GM12878 (cell line): ENCODE data around the gene CNPY1.

Experiments
- BHLHE40 ChIP-seq, 2 experiments: fragments of 450-650 bp in 1 of 2; IDR thresholded peaks; 2 replicates each; pipeline ENCODE4 v1.6.1; 2011 to 2017; ENCODE audit warnings: low read depth in 2 of 2, borderline replicate concordance in 1 of 2, improper control_type of control experiment in 1 of 2, low read length in 1 of 2, mild to moderate bottlenecking in 1 of 2
- CTCF ChIP-seq, 3 experiments: IDR thresholded peaks in 2 of 3; conservative IDR thresholded peaks in 1 of 3; 2 replicates each; pipeline ENCODE4 v1.5.1; 2011; ENCODE audit warnings: low read depth in 3 of 3, low read length in 3 of 3, mild to moderate bottlenecking in 3 of 3, control low read depth in 2 of 3, moderate library complexity in 2 of 3, inconsistent platforms in 1 of 3, mixed read lengths in 1 of 3; ENCODE audit not compliant: control insufficient read depth in 2 of 3, insufficient read depth in 1 of 3; ENCODE audit errors: extremely low read depth in 1 of 3
- NFXL1 ChIP-seq: fragments of 450-650 bp; IDR thresholded peaks from 2 replicates; pipeline ENCODE4 v1.6.1; 2017; ENCODE audit warnings: antibody characterized with exemption, mild to moderate bottlenecking, borderline replicate concordance
- NR2C2 ChIP-seq: IDR thresholded peaks from 2 replicates; pipeline ENCODE4 v1.6.1; 2011; ENCODE audit warnings: borderline replicate concordance, low read depth; ENCODE audit not compliant: control insufficient read depth, insufficient read length
- TAF1 ChIP-seq: IDR thresholded peaks from 2 replicates; pipeline ENCODE4 v1.6.1; 2011; ENCODE audit warnings: mild to moderate bottlenecking, low read depth, low read length, borderline replicate concordance
- ZNF622 ChIP-seq: fragments of 450-650 bp; IDR thresholded peaks from 2 replicates; pipeline ENCODE4 v1.6.1; 2017; ENCODE audit warnings: mild to moderate bottlenecking, inconsistent platforms

- TF ChIP-seq CTCF (IDR thresholded peaks at IDR 0.05 in 2 of 3, conservative IDR thresholded peaks at IDR 0.05 in 1 of 3; ENCODE audit: control insufficient read depth in 2 of 3, extremely low read depth in 1 of 3, insufficient read depth in 1 of 3, low read depth in 3 of 3, low read length in 3 of 3) (no peak), NFXL1 (no peak), ZNF622 (no peak), NR2C2 (no peak), TAF1 (no peak), BHLHE40 (IDR thresholded peaks at IDR 0.05; ENCODE audit: borderline replicate concordance in 1 of 2, low read depth in 2 of 2, low read length in 1 of 2) (no peak)
Observed at GRCh38 chr7:155517969-155518368, 28.4 kb downstream of the CNPY1 start.
